WTC11 (cell line): Measurements from ENCODE around the gene GPR137B. TPM values are rescaled to one million over a fixed set of nuclear protein-coding genes. Genes with fewer than 3 reads are reported as not detected.
A peak's percentile ranks its signal among the peaks of the same experiment; 100 is the strongest.

Source experiments
- ATAC-seq: fragments of 200-7000 bp; cut with Tn5 transposase; 2 replicates; pipeline ENCODE4 v1.10.0; 2021; ENCODE audit warnings: mild to moderate bottlenecking, moderate library complexity
- CTCF ChIA-PET: fragments of 300-600 bp; sonication (Branson Sonifier 250); formaldehyde crosslinking; loops from one replicate; lab custom pipeline; 2021; ENCODE audit warnings: antibody characterized with exemption; lab: Charles Lee
- POLR2A ChIA-PET: fragments of 350-600 bp; sonication (Branson Sonifier 250); formaldehyde crosslinking; loops from one replicate; lab custom pipeline; 2021; ENCODE audit warnings: antibody characterized with exemption; lab: Charles Lee
- DNase-seq: peaks from one replicate; pipeline ENCODE4 v3.0.0; 2021; ENCODE audit warnings: low spot score
- H3K27ac Mint-ChIP-seq: 2 replicates; pipeline ENCODE4 v1.8.0; 2021; ENCODE audit warnings: mixed read lengths
- H3K27me3 Mint-ChIP-seq: 2 replicates; pipeline ENCODE4 v1.8.0; 2021; ENCODE audit warnings: low read depth, mild to moderate bottlenecking, moderate library complexity, mixed read lengths
- H3K36me3 Mint-ChIP-seq: 2 replicates; pipeline ENCODE4 v1.8.0; 2021; ENCODE audit warnings: mixed read lengths
- H3K4me1 Mint-ChIP-seq: 2 replicates; pipeline ENCODE4 v1.8.0; 2022; ENCODE audit warnings: mixed read lengths
- H3K4me3 Mint-ChIP-seq: 2 replicates; pipeline ENCODE4 v1.8.0; 2021; ENCODE audit warnings: mild to moderate bottlenecking, moderate library complexity, mixed read lengths
- H3K9me3 Mint-ChIP-seq: 2 replicates; pipeline ENCODE4 v1.8.0; 2021; ENCODE audit warnings: mixed read lengths
- AR ChIP-seq: fragments of 250-450 bp; sonication (Bioruptor Pico); IDR thresholded peaks from 2 replicates; pipeline ENCODE4 v1.9.0; 2021; ENCODE audit warnings: mild to moderate bottlenecking
- ATF6 ChIP-seq: sonication (generic); formaldehyde crosslinking; IDR thresholded peaks from 2 replicates; pipeline ENCODE4 v1.8.1; 2023; ENCODE audit warnings: mild to moderate bottlenecking, missing genetic modification reagents
- CTCF ChIP-seq: fragments of 200-600 bp; IDR thresholded peaks from 2 replicates; pipeline ENCODE4 v1.8.0; 2022; ENCODE audit warnings: antibody characterized with exemption
- ESRRA ChIP-seq: sonication (generic); formaldehyde crosslinking; IDR thresholded peaks from 2 replicates; pipeline ENCODE4 v1.8.1; 2022; ENCODE audit warnings: mild to moderate bottlenecking, missing genetic modification reagents, borderline replicate concordance
- HMGXB4 ChIP-seq: sonication (generic); formaldehyde crosslinking; IDR thresholded peaks from 2 replicates; pipeline ENCODE4 v1.8.1; 2023; ENCODE audit warnings: mild to moderate bottlenecking, moderate library complexity, missing genetic modification reagents
- KAT7 ChIP-seq: sonication (generic); formaldehyde crosslinking; IDR thresholded peaks from 2 replicates; pipeline ENCODE4 v1.8.1; 2023; ENCODE audit warnings: missing genetic modification reagents, mild to moderate bottlenecking, borderline replicate concordance
- MAX ChIP-seq: sonication (generic); formaldehyde crosslinking; IDR thresholded peaks from 2 replicates; pipeline ENCODE4 v1.8.0; 2022; ENCODE audit warnings: mild to moderate bottlenecking, missing genetic modification reagents
- NFATC4 ChIP-seq: fragments of 250-450 bp; sonication (Bioruptor Pico); IDR thresholded peaks from 2 replicates; pipeline ENCODE4 v1.9.0; 2021; ENCODE audit warnings: mild to moderate bottlenecking
- NFYB ChIP-seq: sonication (generic); formaldehyde crosslinking; conservative IDR thresholded peaks from 2 replicates; pipeline ENCODE4 v1.8.0; 2022; ENCODE audit warnings: low read depth, missing genetic modification reagents
- NR2C2 ChIP-seq: sonication (generic); formaldehyde crosslinking; IDR thresholded peaks from 2 replicates; pipeline ENCODE4 v1.8.0; 2022; ENCODE audit warnings: mild to moderate bottlenecking, missing genetic modification reagents
- RELA ChIP-seq: sonication (generic); formaldehyde crosslinking; IDR thresholded peaks from 2 replicates; pipeline ENCODE4 v1.8.1; 2022; ENCODE audit warnings: missing genetic modification reagents, mild to moderate bottlenecking, borderline replicate concordance
- RORB ChIP-seq: fragments of 250-450 bp; sonication (Bioruptor Pico); IDR thresholded peaks from 2 replicates; pipeline ENCODE4 v1.9.0; 2021; ENCODE audit warnings: mild to moderate bottlenecking
- STAT6 ChIP-seq: sonication (generic); formaldehyde crosslinking; conservative IDR thresholded peaks from 2 replicates; pipeline ENCODE4 v1.8.1; 2023; ENCODE audit warnings: mild to moderate bottlenecking, low read depth, missing genetic modification reagents, moderate library complexity
- ZNF138 ChIP-seq: sonication (generic); formaldehyde crosslinking; conservative IDR thresholded peaks from 2 replicates; pipeline ENCODE4 v1.8.1; 2022; ENCODE audit warnings: mild to moderate bottlenecking, moderate library complexity, missing genetic modification reagents
- ZNF317 ChIP-seq: sonication (generic); formaldehyde crosslinking; IDR thresholded peaks from 2 replicates; pipeline ENCODE4 v1.8.1; 2023; ENCODE audit warnings: low read depth, mild to moderate bottlenecking, moderate library complexity, missing genetic modification reagents, borderline replicate concordance
- ZNF396 ChIP-seq: fragments of 250-450 bp; sonication (Bioruptor Pico); IDR thresholded peaks from 2 replicates; pipeline ENCODE4 v1.8.0; 2021; ENCODE audit warnings: mild to moderate bottlenecking, moderate library complexity, borderline replicate concordance
- ZNF423 ChIP-seq: fragments of 250-450 bp; sonication (Bioruptor Pico); IDR thresholded peaks from 2 replicates; pipeline ENCODE4 v2.1.2; 2022; ENCODE audit warnings: mild to moderate bottlenecking, moderate library complexity
- ZNF671 ChIP-seq: fragments of 250-450 bp; sonication (Bioruptor Pico); IDR thresholded peaks from 2 replicates; pipeline ENCODE4 v1.8.0; 2021; ENCODE audit warnings: mild to moderate bottlenecking
- ZSCAN18 ChIP-seq: fragments of 250-450 bp; sonication (Bioruptor Pico); IDR thresholded peaks from 2 replicates; pipeline ENCODE4 v2.1.2; 2022; ENCODE audit warnings: mild to moderate bottlenecking, moderate library complexity
- total RNA-seq: library from RNA; stranded (reverse); gene quantifications from 3 replicates; pipeline ENCODE4 v1.2.3, GENCODE V29; 2021

GPR137B gene
- total RNA-seq, 1 experiment from 2014 or later: 6.3 TPM

GRCh38 chr1:236144446-236145150 is 2.3 kb downstream of the GPR137B start:
- Mint-ChIP-seq H3K36me3 (no peaks in the 10 kb centered on the region), H3K27ac (no peak overlapping the region), H3K4me1 (peaks cover 27% of the 10 kb centered on the region), H3K9me3 (no peaks in the 10 kb centered on the region), H3K27me3 (peaks cover 44% of the 10 kb centered on the region), H3K4me3 (peak overlapping the region; percentile 94)
- POLR2A ChIA-PET: no interaction called here
- no peak for DNase-seq
- TF ChIP-seq HMGXB4 (CRISPR knock-in tag): no peak
- no peak for TF ChIP-seq STAT6 (CRISPR knock-in tag)
- TF ChIP-seq ATF6 (CRISPR knock-in tag): no peak
- no peak for TF ChIP-seq RORB (CRISPR knock-in tag)
- no peak for TF ChIP-seq ZNF138
- TF ChIP-seq ESRRA (CRISPR knock-in tag): no peak
- no peak for TF ChIP-seq NFATC4 (CRISPR knock-in tag)
- no peak for TF ChIP-seq KAT7 (CRISPR knock-in tag)
- no peak for TF ChIP-seq NR2C2 (CRISPR knock-in tag)
- no peak for TF ChIP-seq NFYB
- TF ChIP-seq ZNF396 (CRISPR knock-in tag): no peak
- no peak for TF ChIP-seq ZSCAN18
- TF ChIP-seq CTCF: no peak
- TF ChIP-seq ZNF671 (CRISPR knock-in tag): no peak
- no peak for TF ChIP-seq ZNF423 (CRISPR knock-in tag)
- no peak for TF ChIP-seq AR (CRISPR knock-in tag)
- no peak for TF ChIP-seq MAX
- TF ChIP-seq RELA: no peak
- no peak for TF ChIP-seq ZNF317 (CRISPR knock-in tag)
- CTCF ChIA-PET: interaction anchor here (0.6 to 1.6 kb wide), 4 partner anchors 7 to 681 kb away, joined by 3 to 6 read pairs (median 5); no protein-coding TSS in a partner anchor
- ATAC-seq: no peak
